GM18526 (cell line): Measurements from ENCODE around the gene PID1.

Source experiments
- POLR2A ChIP-seq: IDR thresholded peaks from 3 replicates; pipeline ENCODE4 v1.6.1; 2011; ENCODE audit not compliant: insufficient read length; ENCODE audit errors: extremely low read depth

Gene PID1

GRCh38 chr2:229118927-229119326 is 152.2 kb downstream of the PID1 start:
- no peak for TF ChIP-seq POLR2A

GRCh38 chr2:229118336-229118735 is 152.8 kb downstream of the PID1 start:
- TF ChIP-seq POLR2A, result no peak

GRCh38 chr2:229111744-229112143 is 159.3 kb downstream of the PID1 start:
- TF ChIP-seq POLR2A, result no peak

GRCh38 chr2:229109195-229109594 is 161.9 kb downstream of the PID1 start:
- TF ChIP-seq POLR2A, result no peak

- TF ChIP-seq POLR2A, result no peak
These were observed 163.5 kb downstream of the PID1 start for GRCh38 chr2:229107601-229108000.

- no peak for TF ChIP-seq POLR2A
These were observed 166.1 kb downstream of the PID1 start for GRCh38 chr2:229104974-229105387.

GRCh38 chr2:229104025-229104424 is 167.1 kb downstream of the PID1 start:
- TF ChIP-seq POLR2A, result no peak

GRCh38 chr2:229101314-229101713 is 169.8 kb downstream of the PID1 start:
- no peak for TF ChIP-seq POLR2A

- no peak for TF ChIP-seq POLR2A
These were observed 171.9 kb downstream of the PID1 start for GRCh38 chr2:229099231-229099630.

- no peak for TF ChIP-seq POLR2A
These were observed 172.3 kb downstream of the PID1 start for GRCh38 chr2:229098801-229099200.

- no peak for TF ChIP-seq POLR2A
These were observed 174.5 kb downstream of the PID1 start for GRCh38 chr2:229096409-229097066.

- no peak for TF ChIP-seq POLR2A
These were observed 175.6 kb downstream of the PID1 start for GRCh38 chr2:229095472-229095871.

- no peak for TF ChIP-seq POLR2A
These were observed 180.9 kb downstream of the PID1 start for GRCh38 chr2:229090225-229090624.

- TF ChIP-seq POLR2A, result no peak
These were observed 181.3 kb downstream of the PID1 start for GRCh38 chr2:229089776-229090175.

- TF ChIP-seq POLR2A, result no peak
These were observed 182.0 kb downstream of the PID1 start for GRCh38 chr2:229088966-229089700.

- TF ChIP-seq POLR2A, result no peak
These were observed 182.6 kb downstream of the PID1 start for GRCh38 chr2:229088517-229088913.
